Cardiac muscle cell (in vitro differentiated cells and primary cell): Measurements from ENCODE around the gene GGA2. TPM values are rescaled to one million over a fixed set of nuclear protein-coding genes. Genes with fewer than 3 reads are reported as not detected.
"Not testable (repeated sequence)": the region's sequence is repeated elsewhere in the genome, so short reads cannot be mapped to it uniquely, and the experiment has no call there.

Experiments
- DNase-seq, 2 donors: peaks; one replicate each; pipeline versions ENCODE4 v3.0.0 to v3.0.0-alpha.2; 2010 to 2017; ENCODE audit warnings: low read depth in 1 of 2, low spot score in 1 of 2
- H3K27ac ChIP-seq: fragments of 200-600 bp; sonication (generic); 2 replicates; pipeline ENCODE4 v1.5.1; 2016
- H3K27me3 ChIP-seq: fragments of 200-600 bp; sonication (generic); 2 replicates; pipeline ENCODE4 v1.6.0; 2016; ENCODE audit warnings: control low read depth
- H3K36me3 ChIP-seq: fragments of 200-600 bp; sonication (generic); 2 replicates; pipeline ENCODE4 v1.5.1; 2016; ENCODE audit warnings: control low read depth
- H3K4me1 ChIP-seq: fragments of 200-600 bp; sonication (generic); 2 replicates; pipeline ENCODE4 v1.8.1; 2017; ENCODE audit warnings: low read depth, mild to moderate bottlenecking, mixed run types
- H3K4me3 ChIP-seq: fragments of 200-600 bp; sonication (generic); 2 replicates; pipeline ENCODE4 v1.5.1; 2016; ENCODE audit warnings: mild to moderate bottlenecking
- H3K9me3 ChIP-seq: fragments of 200-600 bp; sonication (generic); 2 replicates; pipeline ENCODE4 v1.5.1; 2017; ENCODE audit warnings: low read depth, mild to moderate bottlenecking, control low read depth
- CTCF ChIP-seq: IDR thresholded peaks from 2 replicates; pipeline ENCODE4 v1.5.1; 2012; ENCODE audit warnings: low read depth, mild to moderate bottlenecking, low read length
- polyA plus RNA-seq: library from polyadenylated mRNA; unstranded; fragments of >200 nt; fragmentation: Nextera tagmentation; extraction: Ambion mirVana; gene quantifications from 2 replicates; pipeline ENCODE4 v1.2.1, GENCODE V29; 2016
- total RNA-seq: library from RNA; depleted of rRNA; stranded (reverse); fragments of >200 nt; gene quantifications from 2 replicates; pipeline ENCODE4 v1.2.3, GENCODE V29; 2016

GGA2 gene
- total and polyA plus RNA-seq, 2 experiments from 2014 or later, result 126 to 149 TPM

DNA sequence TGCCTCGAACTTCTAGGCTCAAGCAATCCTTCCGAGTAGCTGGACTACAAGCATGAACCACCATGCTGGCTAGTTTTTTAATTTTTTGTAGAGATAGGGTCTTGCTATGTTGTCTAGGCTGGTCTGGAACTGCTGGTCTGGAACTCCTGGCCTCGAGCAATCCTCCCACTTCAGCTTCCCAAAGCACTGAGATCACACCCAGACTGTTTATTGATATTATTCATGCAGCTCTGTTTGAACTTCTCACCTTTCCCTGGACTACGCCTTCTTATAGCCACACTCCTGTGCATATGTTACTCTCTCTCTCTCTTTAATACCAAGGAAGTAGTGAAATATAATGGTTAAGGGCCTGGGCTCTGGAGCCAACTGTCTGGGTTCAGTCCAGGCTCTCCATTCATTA is 61.9 kb downstream of the GGA2 start:
- Histone ChIP-seq H3K4me3 (no peak overlapping the region), H3K4me1 (peaks cover 6% of the 10 kb centered on the region), H3K9me3 (no peaks in the 10 kb centered on the region), H3K27me3 (no peaks in the 10 kb centered on the region), H3K36me3 (peaks cover 5% of the 10 kb centered on the region), H3K27ac (no peak overlapping the region)
- no peak for DNase-seq
- no peak for TF ChIP-seq CTCF

DNA sequence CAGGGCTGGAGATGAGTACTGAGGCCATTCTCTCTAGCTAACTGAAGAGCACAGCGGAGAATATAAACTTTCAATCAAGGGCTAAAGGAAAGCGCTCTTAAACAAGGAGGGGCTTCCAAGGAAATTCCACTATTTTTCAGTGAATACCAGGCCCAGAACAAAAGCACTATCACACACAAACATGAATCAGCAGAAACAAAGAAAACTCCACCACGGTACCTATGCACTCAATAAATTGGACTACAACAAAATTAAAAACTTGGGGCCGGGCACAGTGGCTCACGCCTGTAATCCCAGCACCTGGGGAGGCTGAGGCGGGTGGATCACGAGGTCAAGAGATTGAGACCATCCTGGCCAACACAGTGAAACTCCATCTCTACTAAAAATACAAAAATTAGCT is 72.8 kb downstream of the GGA2 start:
- H3K4me3 ChIP-seq, H3K9me3 ChIP-seq, H3K27me3 ChIP-seq, H3K27ac ChIP-seq, DNase-seq, H3K4me1 ChIP-seq: not testable (repeated sequence)
- peaks cover 18% of the 10 kb centered on the region for H3K36me3 ChIP-seq

DNA sequence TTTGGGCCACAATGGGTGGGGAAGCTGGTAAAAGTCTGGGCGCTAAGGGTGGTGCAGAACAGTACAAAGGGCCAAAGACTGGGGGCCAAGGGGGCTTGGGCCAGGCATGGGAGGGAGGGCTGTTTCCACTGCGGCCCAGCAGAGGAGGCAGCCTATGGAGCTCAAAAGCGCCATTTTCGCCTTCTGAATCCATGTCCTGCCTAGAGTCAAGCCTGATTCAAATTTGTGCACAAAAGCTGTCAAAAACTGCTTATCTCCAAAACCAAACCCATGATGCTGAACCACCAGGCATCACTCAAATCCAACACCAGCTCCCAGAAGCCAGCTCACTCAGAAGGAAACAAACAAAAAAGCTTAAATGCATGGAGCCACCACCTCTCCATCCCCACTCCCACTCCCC is 73.3 kb downstream of the GGA2 start:
- Histone ChIP-seq H3K36me3 (peaks cover 19% of the 10 kb centered on the region), H3K27ac (no peak overlapping the region), H3K9me3 (no peaks in the 10 kb centered on the region), H3K27me3 (no peaks in the 10 kb centered on the region), H3K4me1 (no peaks in the 10 kb centered on the region), H3K4me3 (no peak overlapping the region)
- TF ChIP-seq CTCF, result no peak
- no peak for DNase-seq

DNA sequence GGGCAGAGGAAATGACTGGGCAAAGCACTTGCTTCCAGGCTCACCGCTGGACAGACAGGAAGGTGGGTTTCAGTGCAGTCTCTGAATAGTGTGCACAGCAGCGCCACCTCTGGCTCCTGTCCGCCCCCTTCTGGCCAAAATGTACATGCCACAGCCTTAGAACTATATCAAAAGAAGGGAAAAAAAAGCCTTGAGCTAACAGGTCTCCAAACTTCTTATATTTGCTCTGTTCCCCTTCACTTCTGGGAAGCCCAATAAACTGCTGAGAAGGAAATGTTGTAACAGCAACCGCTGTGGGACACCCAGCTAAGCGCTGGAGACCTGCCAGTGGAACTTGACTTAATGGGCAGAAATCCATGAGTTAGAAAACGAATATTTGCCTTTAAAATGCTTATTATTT is 74.8 kb downstream of the GGA2 start:
- peak; percentile 91 for TF ChIP-seq CTCF
- Histone ChIP-seq H3K4me3 (no peak overlapping the region), H3K4me1 (no peaks in the 10 kb centered on the region), H3K9me3 (no peaks in the 10 kb centered on the region), H3K36me3 (peaks cover 18% of the 10 kb centered on the region), H3K27ac (no peak overlapping the region), H3K27me3 (no peaks in the 10 kb centered on the region)
- peak; percentile 67 to 68 for DNase-seq

- H3K4me3 ChIP-seq, result no peak overlapping the region
- H3K36me3 ChIP-seq, result peaks cover 18% of the 10 kb centered on the region
- peak; percentile 71 to 84 for DNase-seq
- H3K9me3 ChIP-seq, result no peaks in the 10 kb centered on the region
- H3K27ac ChIP-seq, result no peak overlapping the region
- TF ChIP-seq CTCF, result peak; percentile 82
- no peaks in the 10 kb centered on the region for H3K27me3 ChIP-seq
- no peaks in the 10 kb centered on the region for H3K4me1 ChIP-seq
Observed at GRCh38 chr16:23434380-23434779, 75.9 kb downstream of the GGA2 start.

DNA sequence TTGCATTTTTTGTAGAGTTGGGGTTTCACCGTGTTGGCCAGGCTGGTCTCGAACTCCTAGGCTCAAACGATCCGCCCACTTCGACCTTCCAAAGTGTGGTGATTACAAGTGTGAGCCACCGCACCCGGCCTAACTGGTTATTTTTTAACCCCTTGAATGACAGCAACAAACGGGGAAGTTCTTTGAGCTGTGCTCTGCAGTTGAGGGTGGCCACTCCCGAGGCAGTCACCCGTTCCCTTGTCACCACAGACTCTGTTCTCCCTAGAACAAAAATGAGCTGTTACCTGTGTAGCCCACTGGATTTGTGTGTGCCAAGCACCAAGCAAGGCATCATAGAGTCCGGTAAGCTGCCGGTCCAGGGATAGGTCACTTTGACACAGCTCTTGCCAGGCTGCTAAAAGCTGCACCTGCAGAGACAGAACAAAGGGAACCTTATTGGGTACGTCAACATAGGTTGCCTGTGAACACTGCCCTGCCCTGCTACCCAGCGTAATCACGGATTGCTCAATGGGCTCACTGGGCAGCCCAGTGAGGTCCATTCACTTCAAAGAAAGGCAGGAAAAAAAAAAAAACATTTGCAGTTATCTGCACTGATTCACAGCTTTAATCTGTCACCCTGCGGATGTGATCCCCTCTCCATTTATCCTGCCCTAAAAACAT is 76.9 kb downstream of the GGA2 start:
- Histone ChIP-seq H3K4me3 (no peak overlapping the region), H3K9me3 (no peaks in the 10 kb centered on the region), H3K27ac (no peak overlapping the region), H3K36me3 (peaks cover 18% of the 10 kb centered on the region), H3K27me3 (no peaks in the 10 kb centered on the region), H3K4me1 (no peaks in the 10 kb centered on the region)
- no peak for TF ChIP-seq CTCF
- no peak for DNase-seq
